Measurements from ENCODE around the gene PRPF31. TPM values are rescaled to one million over a fixed set of nuclear protein-coding genes. Genes with fewer than 3 reads are reported as not detected.

Gene PRPF31
- polyA plus RNA-seq, 1 of the 3 experiments (the other 2 are of a cell fraction) = 81.0 TPM

- TF ChIP-seq MEF2A (IDR thresholded peaks at IDR 0.05; ENCODE audit: borderline replicate concordance, low read depth) = no peak
- TF ChIP-seq FOSL2 (IDR thresholded peaks at IDR 0.05; ENCODE audit: borderline replicate concordance, low read depth) = no peak
- no peak for TF ChIP-seq SMC3 (IDR thresholded peaks at IDR 0.05; ENCODE audit: low read depth, low read length)
- no peak for TF ChIP-seq NRF1 (IDR thresholded peaks at IDR 0.05; ENCODE audit: low read depth, low read length)
- TF ChIP-seq EZH2phosphoT487 (IDR thresholded peaks at IDR 0.05; ENCODE audit: borderline replicate concordance, low read depth) = no peak
- no peak for TF ChIP-seq FOXM1 (IDR thresholded peaks at IDR 0.05; ENCODE audit: low read depth)
- TF ChIP-seq TAF1 (IDR thresholded peaks at IDR 0.05; ENCODE audit: borderline replicate concordance, low read depth, low read length) = no peak
- no peak for TF ChIP-seq TEAD4 (IDR thresholded peaks at IDR 0.05; ENCODE audit: borderline replicate concordance, insufficient read depth)
- H3K4me2 ChIP-seq = no peak overlapping the region
- peaks cover 2% of the 10 kb centered on the region; the same call in 1 of the 2 replicates for H4K20me1 ChIP-seq (ENCODE audit: insufficient read depth)
- H3K9ac ChIP-seq = no peak overlapping the region
- no peaks in the 10 kb centered on the region for H3K9me2 ChIP-seq
- ChIA-PET CTCF (no interaction called here), POLR2A (no interaction called here)
- H2AFZ ChIP-seq (ENCODE audit: low read depth) = no peak overlapping the region
- peaks cover 34% of the 10 kb centered on the region for H3K79me2 ChIP-seq (ENCODE audit: insufficient read depth)
- no peak overlapping the region for H3K4me3 ChIP-seq (ENCODE audit: low read depth in 2 of 2, low read length in 1 of 2)
- no peak for DNase-seq
- H3F3A ChIP-seq (replicated peaks; ENCODE audit: insufficient read depth) = no peaks in the 10 kb centered on the region
- peaks cover 8 to 30% of the 10 kb centered on the region in 2 experiments for H3K36me3 ChIP-seq (replicated peaks in 1 of 2; ENCODE audit: control insufficient read depth in 1 of 2, insufficient read depth in 2 of 2, low read length in 1 of 2)
- H3K9me3 ChIP-seq = no peaks in the 10 kb centered on the region
- H3K27me3 ChIP-seq (ENCODE audit: insufficient read depth) = no peaks in the 10 kb centered on the region
- H3K4me1 ChIP-seq (ENCODE audit: control insufficient read depth in 1 of 2, insufficient read depth in 2 of 2, low read depth in 1 of 2, low read length in 1 of 2) = peaks cover 0 to 3% of the 10 kb centered on the region in 2 experiments; a peak in 1 of 4 replicates
- WGBS (ENCODE audit: low lambda C conversion rate) = 98% methylated on average over 11 of the region's 11 CpGs
- H3K27ac ChIP-seq (ENCODE audit: low read depth in 2 of 2, low read length in 1 of 2) = no peak overlapping the region
Observed at GRCh38 chr19:54104998-54105715, 10.4 kb upstream of the PRPF31 start.

GRCh38 chr19:54105796-54106195, 9.8 kb upstream of the PRPF31 start:
- Histone ChIP-seq H3K9ac (no peak overlapping the region), H3K4me1 (ENCODE audit: control insufficient read depth in 1 of 2, insufficient read depth in 2 of 2, low read depth in 1 of 2, low read length in 1 of 2) (peaks cover 0 to 3% of the 10 kb centered on the region in 2 experiments; a peak in 1 of 4 replicates), H3K36me3 (replicated peaks in 1 of 2; ENCODE audit: control insufficient read depth in 1 of 2, insufficient read depth in 2 of 2, low read length in 1 of 2) (peaks cover 10 to 32% of the 10 kb centered on the region in 2 experiments), H3K9me2 (no peaks in the 10 kb centered on the region), H3F3A (replicated peaks; ENCODE audit: insufficient read depth) (no peaks in the 10 kb centered on the region), H3K4me3 (ENCODE audit: low read depth in 2 of 2, low read length in 1 of 2) (no peak overlapping the region), H3K79me2 (ENCODE audit: insufficient read depth) (peaks cover 34% of the 10 kb centered on the region), H3K4me2 (no peak overlapping the region), H4K20me1 (ENCODE audit: insufficient read depth) (peaks cover 2% of the 10 kb centered on the region; the same call in 1 of the 2 replicates), H3K9me3 (no peaks in the 10 kb centered on the region), H3K27ac (ENCODE audit: low read depth in 2 of 2, low read length in 1 of 2) (no peak overlapping the region), H3K27me3 (ENCODE audit: insufficient read depth) (no peaks in the 10 kb centered on the region), H2AFZ (ENCODE audit: low read depth) (no peak overlapping the region)
- TF ChIP-seq FOSL2 (IDR thresholded peaks at IDR 0.05; ENCODE audit: borderline replicate concordance, low read depth) (no peak), MAX (IDR thresholded peaks at IDR 0.05; ENCODE audit: low read depth) (no peak), MEF2A (IDR thresholded peaks at IDR 0.05; ENCODE audit: borderline replicate concordance, low read depth) (no peak), GATA2 (CRISPR knock-in tag; IDR thresholded peaks at IDR 0.05) (no peak), PBX3 (IDR thresholded peaks at IDR 0.05) (no peak), IRF3 (IDR thresholded peaks at IDR 0.05; ENCODE audit: low read depth, low read length) (no peak), TCF12 (IDR thresholded peaks at IDR 0.05) (no peak), USF1 (IDR thresholded peaks at IDR 0.05; ENCODE audit: borderline replicate concordance, low read depth) (no peak), NFIC (IDR thresholded peaks at IDR 0.05; ENCODE audit: borderline replicate concordance) (no peak), ZBTB33 (IDR thresholded peaks at IDR 0.05; ENCODE audit: borderline replicate concordance, low read depth) (no peak)
- WGBS (ENCODE audit: low lambda C conversion rate) = 94% methylated on average over 10 of the region's 10 CpGs
- no peak for DNase-seq
- CTCF ChIA-PET = no interaction called here
- POLR2A ChIA-PET = no interaction called here
